Fibroblast of the aortic adventitia (primary cell): ENCODE data around the gene COA8. TPM values are rescaled to one million over a fixed set of nuclear protein-coding genes. Genes with fewer than 3 reads are reported as not detected.
"Not testable (repeated sequence)": the region's sequence is repeated elsewhere in the genome, so short reads cannot be mapped to it uniquely, and the experiment has no call there.

ENCODE experiments used
- DNase-seq: peaks from one replicate; pipeline ENCODE4 v3.0.0-alpha.2; 2010; ENCODE audit warnings: low read depth
- H3K4me3 ChIP-seq: 2 replicates; pipeline ENCODE4 v1.5.1; 2011; ENCODE audit warnings: low read depth, mild to moderate bottlenecking, control low read depth, low read length, moderate library complexity
- total RNA-seq: library from RNA; depleted of rRNA; stranded (reverse); fragments of >200 nt; gene quantifications from 2 replicates; pipeline ENCODE4 v1.2.3, GENCODE V29; 2012; ENCODE audit warnings: low replicate concordance
- TF ChIP-seq, protein P1 (sequence below): IDR thresholded peaks from 2 replicates; pipeline ENCODE4 v1.5.1; 2011; ENCODE audit warnings: mild to moderate bottlenecking, low read length, control low read depth, inconsistent platforms; ENCODE audit not compliant: insufficient read depth

COA8 gene
- total RNA-seq, 1 donor: 23.6 TPM

DNA sequence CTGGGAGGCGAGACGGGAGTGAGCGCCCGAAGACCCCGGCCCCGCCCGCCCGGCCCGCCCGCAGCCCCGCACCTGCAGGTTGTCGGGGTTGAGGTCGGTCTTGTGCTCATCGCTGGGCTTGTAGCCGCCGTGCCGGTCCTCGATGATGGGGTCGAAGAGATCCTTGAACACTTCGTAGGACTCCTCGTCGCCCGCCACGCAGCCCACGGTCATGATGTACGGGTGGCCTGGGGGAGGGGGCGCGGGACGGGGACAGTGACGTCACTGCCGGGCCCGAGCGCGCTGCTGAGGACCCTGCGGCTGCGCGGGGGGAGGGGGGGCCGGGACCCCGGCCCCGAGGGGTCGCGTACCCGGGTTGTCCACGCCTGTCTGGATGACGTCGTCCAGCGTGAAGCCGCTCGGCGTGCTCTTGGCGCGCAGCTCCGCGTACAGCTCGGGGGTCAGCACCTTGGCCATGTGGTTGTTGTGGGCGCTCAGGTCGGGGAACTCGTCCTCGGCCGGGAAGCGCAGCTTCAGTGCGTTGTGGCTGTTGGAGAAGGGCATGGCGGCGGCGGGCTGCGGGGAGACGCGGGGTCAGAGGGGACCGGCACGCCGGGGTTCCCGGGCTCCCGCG lies 40.7 kb upstream of the COA8 start:
- TF ChIP-seq, protein P1, sequence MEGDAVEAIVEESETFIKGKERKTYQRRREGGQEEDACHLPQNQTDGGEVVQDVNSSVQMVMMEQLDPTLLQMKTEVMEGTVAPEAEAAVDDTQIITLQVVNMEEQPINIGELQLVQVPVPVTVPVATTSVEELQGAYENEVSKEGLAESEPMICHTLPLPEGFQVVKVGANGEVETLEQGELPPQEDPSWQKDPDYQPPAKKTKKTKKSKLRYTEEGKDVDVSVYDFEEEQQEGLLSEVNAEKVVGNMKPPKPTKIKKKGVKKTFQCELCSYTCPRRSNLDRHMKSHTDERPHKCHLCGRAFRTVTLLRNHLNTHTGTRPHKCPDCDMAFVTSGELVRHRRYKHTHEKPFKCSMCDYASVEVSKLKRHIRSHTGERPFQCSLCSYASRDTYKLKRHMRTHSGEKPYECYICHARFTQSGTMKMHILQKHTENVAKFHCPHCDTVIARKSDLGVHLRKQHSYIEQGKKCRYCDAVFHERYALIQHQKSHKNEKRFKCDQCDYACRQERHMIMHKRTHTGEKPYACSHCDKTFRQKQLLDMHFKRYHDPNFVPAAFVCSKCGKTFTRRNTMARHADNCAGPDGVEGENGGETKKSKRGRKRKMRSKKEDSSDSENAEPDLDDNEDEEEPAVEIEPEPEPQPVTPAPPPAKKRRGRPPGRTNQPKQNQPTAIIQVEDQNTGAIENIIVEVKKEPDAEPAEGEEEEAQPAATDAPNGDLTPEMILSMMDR: no peak

DNA sequence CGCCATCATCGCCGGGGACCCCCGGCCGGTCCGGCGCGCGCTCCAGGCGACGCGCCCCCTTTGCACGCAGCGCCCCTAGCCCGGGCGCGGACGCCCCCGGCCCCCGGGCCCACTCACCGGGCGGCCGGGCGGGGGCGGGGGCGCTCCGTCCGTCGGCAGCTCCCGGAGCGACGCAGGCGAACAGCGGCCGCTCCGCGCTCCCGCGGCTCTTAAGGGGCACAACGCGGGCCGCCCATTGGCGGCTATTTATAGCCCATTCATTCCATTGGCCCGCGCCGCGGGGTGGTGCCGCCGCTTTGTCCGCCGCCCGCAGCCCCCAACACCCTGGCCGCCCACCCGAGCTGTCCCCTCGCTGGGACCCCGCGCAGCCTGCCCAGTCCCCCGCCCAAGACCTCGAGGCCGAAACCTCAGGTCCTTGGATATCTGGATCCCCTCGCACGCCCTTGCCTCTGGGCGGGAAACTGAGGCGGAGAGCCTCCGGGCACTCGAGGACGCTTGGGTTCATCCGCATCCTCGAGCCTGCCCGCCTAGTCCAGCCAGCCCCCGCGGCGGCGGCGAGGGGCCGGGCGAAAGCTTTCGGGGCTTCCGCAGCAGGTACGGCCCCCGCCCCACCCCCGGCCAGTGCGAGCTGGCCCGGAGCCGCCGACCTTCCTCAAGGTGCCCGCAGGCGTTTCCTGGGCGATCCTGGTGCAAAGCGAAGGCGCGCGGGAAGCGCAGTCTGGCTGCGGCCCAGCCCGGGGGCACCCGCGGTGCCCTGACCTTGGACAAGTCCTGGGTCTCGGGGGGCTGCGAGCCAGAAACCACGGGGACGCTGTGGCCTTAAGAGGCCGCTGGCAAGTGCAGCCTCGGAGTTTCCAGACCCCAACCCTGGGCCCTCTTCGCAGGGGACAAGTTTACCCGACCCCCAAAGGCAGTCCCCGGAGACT lies 39.8 kb upstream of the COA8 start, which contains the start of gene CKB:
TSS of gene CKB (minus strand) at position 182 of the 926 bp plus-strand sequence. CDS start 337 bp downstream, outside the sequence.
- DNase-seq: peak; percentile 43
- TF ChIP-seq, protein P1: no peak
- H3K4me3 ChIP-seq: peak within 1 kb of the TSS; percentile 60

More for the DNA sequence above, 40.7 kb upstream of the COA8 start:
- DNase-seq: no peak
- H3K4me3 ChIP-seq: peak overlapping the region; percentile 60

DNA sequence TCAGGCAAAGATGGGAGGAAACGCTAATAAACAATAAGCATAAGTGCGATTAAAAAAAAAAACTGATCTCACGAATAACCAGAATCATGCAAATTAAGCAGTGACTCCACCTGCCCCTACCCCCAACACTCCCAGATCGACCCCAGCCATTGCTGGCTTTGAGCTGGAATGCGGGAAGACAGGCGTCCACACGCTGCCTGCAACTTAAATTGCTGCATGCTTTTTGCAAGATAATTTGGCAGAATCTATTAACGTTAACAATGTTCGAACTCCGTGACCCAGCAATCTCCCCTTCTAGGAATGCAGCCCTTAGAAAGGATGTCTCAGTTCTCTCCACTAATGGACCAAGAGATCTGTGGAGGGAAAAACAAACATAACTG lies 39.2 kb upstream of the COA8 start:
- DNase-seq: no peak
- TF ChIP-seq, protein P1: no peak
- H3K4me3 ChIP-seq: no peak overlapping the region

DNA sequence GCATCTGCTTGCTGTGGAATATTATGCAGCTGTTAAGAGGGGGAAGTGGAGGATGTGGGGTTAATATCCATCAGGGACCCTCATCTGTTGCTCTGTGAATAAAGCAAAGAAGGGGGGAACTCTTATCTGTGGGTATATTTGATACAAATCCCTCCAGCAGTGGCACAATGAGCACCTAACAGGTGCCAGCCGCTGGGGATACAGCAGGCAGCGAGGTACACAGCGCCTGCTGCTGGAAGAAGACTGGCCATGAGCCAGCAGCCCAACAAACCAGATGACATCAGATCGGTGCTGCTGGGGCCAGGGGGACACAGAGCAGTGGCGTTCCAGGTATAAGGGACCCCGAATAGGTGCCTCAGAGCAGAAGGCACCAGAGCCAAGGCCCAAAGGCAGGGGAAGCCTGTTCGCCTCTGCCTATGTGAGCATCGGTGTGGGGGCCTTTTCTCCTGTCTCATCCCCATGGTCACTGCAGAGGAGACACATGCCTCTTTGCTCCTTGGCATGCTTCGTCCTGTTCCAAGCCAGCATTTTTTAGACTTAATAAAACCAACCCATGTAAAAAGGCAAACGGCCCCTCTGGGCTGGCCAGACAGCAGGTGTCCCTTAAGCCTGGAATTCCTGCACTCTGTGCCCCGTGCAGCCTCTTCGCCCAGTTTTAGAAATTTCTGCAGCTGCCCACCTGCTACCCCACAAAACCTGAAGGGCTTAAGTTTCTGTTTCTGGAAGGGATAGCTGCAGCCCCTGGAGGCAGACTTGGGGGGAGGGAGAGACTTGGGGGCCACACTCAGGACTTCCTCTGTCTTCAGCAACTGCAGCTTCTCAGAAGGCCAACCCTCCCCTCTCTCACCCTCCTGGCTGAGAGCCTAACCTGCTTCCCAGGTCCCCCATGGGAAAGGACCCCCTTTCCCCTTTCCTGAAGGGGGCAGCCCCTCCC lies 38.5 kb upstream of the COA8 start:
- H3K4me3 ChIP-seq: no peak overlapping the region
- TF ChIP-seq, protein P1: no peak
- no peak for DNase-seq

DNA sequence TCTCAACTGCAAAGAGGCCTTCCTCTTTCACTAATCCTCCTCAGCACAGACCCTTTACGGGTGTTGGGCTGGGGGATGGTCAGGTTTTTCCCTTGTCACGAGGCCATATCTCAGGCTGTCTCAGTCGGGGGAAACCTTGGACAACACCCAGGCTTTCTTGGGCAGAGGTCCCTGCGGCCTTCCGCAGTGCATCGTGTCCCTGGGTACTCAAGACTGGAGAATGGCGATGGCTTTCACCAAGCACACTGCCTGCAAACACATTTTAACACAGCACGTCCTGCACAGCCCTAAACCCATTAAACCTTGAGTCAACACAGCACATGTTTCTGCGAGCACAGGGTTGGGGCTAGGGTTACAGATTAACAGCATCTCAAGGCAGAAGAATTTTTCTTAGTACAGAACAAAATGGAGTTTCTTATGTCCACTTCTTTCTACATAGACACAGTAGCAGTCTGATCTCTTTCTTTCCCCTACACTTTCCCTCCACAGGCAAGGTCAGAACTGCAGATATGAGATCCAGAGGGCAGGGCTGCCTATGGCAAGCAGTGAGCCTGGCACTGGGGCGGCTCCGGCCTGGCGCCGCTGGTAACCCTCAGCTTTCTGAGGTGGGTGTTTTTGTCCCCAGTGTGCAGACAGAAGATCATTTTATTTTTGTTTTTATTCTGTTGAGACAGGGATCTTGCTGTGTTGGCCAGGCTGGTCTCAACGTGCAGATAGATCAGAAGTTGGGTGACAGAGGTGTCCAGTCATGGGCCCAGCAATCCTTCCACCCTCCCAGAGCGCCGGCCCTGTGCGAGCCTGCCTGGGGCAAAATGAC lies 37.1 kb upstream of the COA8 start:
- DNase-seq, H3K4me3 ChIP-seq: not testable (repeated sequence)

DNA sequence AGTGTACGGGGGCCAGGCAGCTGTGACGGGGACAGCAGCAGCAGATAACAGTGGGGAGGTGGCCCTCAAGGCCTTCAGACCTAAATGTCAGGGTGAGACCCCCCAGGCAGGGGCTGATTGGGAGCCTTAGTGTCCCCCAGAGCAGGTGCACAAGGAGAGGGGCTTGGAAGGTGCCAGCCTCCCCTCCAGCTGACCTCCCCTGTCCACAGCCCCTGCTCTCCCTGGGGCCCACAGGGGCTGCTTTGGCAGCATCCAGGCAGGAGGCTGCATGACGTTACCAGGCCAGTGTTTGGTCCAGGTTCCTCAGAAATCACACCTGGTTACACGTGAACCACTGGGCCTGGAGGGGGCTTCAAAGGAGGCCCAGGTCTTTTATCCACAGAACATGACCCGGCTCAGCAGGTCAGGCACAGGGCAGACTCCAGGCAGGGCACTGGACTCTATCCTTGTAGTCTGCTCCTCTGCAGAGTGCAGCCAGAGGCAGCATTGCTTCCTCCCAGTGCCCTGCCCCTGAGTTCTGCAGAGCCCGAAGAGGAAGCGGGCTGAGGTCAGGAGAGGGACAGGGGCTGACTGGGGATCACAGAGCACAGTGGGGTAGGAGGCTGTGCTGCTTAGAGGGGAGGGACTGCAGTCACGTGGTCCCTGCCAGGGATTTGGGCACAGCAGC lies 36.4 kb upstream of the COA8 start:
- no peak for DNase-seq
- H3K4me3 ChIP-seq: no peak overlapping the region
- TF ChIP-seq, protein P1: no peak
